GM12873 (cell line): ENCODE measurements around the gene PERP.

ENCODE experiments used
- TF ChIP-seq, protein P1 (sequence below): IDR thresholded peaks from 2 replicates; pipeline ENCODE4 v1.5.1; 2012; ENCODE audit warnings: low read depth, mild to moderate bottlenecking, moderate library complexity, low read length, control low read depth; ENCODE audit not compliant: insufficient read depth; ENCODE audit errors: missing control alignments

PERP gene

DNA sequence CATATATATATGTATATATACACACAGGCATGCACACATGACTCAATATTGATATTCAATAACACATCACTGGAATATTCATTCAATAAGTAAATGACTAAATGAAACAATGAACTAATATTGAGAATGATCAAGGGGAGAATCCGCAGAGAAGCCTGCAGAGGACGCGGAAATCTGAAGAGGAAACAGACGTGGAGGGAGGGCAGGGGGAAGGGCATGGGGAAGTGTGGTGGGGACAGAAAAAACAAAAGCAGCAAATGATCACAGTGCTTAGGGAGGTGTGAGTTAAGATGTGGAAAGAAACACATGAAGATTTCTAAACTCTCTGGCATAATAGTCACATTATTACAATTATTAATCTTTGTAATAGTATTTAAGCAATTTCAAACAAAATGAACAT lies 14.5 kb downstream of the PERP start:
- TF ChIP-seq, protein P1, sequence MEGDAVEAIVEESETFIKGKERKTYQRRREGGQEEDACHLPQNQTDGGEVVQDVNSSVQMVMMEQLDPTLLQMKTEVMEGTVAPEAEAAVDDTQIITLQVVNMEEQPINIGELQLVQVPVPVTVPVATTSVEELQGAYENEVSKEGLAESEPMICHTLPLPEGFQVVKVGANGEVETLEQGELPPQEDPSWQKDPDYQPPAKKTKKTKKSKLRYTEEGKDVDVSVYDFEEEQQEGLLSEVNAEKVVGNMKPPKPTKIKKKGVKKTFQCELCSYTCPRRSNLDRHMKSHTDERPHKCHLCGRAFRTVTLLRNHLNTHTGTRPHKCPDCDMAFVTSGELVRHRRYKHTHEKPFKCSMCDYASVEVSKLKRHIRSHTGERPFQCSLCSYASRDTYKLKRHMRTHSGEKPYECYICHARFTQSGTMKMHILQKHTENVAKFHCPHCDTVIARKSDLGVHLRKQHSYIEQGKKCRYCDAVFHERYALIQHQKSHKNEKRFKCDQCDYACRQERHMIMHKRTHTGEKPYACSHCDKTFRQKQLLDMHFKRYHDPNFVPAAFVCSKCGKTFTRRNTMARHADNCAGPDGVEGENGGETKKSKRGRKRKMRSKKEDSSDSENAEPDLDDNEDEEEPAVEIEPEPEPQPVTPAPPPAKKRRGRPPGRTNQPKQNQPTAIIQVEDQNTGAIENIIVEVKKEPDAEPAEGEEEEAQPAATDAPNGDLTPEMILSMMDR: no peak

DNA sequence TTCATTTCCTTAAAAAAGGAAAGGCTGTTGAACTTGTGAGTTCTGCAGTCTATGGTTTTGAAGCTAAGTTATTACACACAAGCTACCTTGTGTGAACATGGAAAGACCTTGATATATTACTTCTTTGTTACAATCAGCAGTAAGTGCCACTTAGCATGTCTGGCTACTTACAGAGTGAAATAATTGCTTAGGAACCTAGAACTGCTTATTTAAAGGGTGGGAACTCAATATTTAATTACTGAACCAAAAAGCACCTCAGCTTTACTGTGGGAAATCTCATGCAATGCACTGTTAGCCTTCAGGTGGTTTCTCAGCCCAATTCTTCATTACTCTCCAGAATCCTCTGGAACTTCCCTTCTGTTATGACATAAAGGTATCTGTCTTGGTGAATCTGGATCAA lies 17.9 kb downstream of the PERP start:
- TF ChIP-seq, protein P1: no peak

DNA sequence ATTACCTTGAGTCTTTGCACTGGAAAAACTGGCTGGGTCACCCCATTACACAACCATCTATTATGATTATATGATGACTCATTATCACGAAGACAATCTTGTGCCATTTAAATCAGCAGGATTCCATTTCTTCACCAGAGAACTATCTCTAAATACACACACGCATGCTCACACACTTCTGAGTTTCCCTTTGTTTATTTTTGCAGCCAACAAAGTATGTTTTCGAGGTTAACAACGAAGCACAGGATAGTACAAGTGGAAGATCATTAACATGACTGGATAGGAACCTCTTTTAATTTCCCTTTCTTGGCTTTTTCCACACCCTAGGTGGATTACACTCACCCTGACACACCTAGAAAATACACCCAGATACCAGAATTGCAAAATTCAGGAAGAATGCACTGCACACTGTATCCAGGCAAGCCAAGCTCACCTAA lies 18.9 kb downstream of the PERP start:
- TF ChIP-seq, protein P1: no peak

DNA sequence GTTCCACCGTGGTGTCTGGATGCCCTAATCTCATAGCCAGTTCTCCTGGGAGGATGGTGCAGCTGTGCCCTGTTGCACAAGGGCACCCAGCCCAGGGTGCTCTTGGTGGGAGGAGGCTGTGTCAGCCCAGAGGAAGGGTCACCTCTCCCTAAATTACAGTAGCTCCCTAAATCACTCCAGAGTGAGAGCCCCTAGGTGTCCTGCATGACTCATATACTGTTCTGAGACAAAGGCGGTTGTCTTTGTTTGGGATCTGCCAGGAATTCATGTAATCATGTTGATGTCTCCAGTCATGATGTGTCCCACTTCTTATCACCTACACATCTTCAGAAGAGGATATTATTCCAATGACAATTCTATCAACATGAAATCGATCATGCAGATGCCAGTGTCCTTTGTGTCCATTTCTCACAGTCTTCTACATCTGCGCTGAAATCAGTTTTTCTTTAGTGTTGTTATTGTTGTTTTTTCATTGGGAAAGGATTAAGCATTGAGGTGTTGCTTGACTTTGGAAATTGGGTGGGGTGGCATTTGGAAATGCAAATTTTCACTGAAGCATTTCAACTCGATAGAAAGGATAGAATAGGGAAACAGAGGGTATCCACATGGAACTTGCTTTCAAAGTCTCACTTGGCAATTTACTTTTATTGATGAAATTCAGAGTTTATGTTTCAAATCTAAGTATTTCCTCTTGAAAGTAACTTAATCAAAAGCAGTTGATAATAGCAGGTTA lies 19.5 kb downstream of the PERP start:
- TF ChIP-seq, protein P1: no peak

DNA sequence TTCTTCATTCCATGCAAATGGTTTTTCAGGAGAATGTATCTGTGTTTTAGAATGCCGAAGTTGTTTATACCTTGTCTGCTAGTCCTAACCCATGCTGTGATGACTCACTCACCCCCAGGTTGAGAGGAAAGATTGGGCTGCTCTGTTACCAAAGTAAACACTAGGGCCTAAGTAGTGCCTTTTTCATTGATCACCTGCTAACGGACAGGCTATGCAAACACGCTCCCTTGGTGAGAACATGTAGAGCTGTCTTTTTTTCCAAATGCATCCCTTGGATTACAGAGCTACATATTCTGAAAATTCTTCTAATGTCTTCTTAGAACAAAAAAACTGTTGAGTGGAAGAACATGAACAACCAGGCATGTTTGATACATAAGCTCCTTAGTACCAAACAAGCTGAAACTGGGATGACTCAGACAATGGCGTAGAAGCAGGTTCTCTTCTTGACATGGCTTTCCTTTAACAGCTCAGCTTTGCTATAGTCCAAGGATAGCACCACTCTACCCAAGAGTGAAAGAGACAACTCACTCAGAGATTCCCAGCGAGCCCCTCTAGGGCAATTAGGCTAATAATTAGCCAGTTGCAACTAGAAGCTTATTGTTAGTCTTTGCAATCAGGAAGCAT lies 20.5 kb downstream of the PERP start:
- TF ChIP-seq, protein P1: no peak

DNA sequence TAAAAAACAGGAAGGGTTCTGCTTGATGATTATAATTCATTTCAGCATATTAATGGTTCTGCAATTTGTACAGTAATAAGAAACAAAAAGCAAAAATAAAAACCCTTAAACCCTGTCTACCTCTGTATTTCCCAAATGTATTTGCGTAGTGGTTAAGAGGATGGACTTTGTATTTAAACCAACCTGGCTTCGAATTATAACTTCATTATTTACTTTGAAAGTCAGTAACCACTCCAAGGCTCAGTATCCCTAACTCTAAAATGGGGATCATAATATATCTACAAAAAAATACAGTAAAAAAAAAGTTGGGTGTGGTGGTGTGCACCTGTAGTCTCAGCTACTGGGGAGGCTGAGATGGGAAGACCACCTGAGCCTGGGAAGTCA lies 21.4 kb downstream of the PERP start:
- TF ChIP-seq, protein P1: no peak

DNA sequence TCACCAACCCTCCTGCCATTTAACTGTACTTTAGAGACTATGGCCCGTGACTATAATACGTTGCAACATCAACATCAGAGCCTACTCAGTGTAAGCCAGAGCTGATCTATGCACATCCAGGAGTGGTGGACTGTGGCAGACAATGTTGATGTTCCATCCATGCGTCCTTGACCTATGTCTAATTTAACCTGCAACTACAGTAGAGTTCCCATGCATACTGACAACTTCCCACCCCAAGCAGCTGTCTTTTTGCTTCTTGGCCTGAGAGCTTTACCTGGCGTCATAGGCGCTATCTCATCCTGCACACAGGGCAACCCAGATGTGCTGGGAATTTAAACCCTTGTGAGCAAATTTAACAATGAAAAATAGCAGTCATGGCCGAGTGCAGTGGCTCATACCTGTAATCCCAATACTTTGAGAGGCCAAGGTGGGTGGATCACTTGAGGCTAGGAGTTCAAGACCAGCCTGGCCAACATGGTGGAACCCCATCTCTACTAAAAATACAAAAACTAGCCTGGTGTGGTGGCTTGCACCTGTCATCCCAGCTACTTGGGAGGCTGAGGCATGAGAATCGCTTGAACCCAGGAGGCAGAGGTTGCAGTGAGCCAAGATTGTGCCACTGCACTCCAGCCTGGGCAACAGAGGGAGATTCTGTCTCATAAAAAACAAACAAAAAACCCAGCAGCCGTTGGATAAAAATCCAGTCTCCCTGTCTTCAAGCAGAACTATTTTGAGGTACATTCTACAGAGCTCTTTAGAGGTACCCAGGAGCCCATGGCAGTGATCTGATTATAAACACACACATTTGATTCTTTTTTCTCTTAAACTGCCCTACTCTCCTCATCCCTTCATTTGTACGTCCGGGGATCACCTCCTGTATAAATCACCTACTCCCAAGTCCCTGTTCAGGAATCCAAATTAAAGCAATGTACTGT lies 22.0 kb downstream of the PERP start:
- TF ChIP-seq, protein P1: no peak
